HEK293 (cell line): ENCODE data around the gene NEURL1.

Source experiments
- BCL11B ChIP-seq: fragments of 450-650 bp; formaldehyde crosslinking; IDR thresholded peaks from 2 replicates; pipeline ENCODE4 v1.5.1; 2016; ENCODE audit warnings: low read depth, missing biosample characterization, missing genetic modification characterization
- EGR2 ChIP-seq: fragments of 450-650 bp; formaldehyde crosslinking; IDR thresholded peaks from 2 replicates; pipeline ENCODE4 v1.5.1; 2016; ENCODE audit warnings: low read depth, missing biosample characterization, missing genetic modification characterization
- GLIS2 ChIP-seq: fragments of 450-650 bp; formaldehyde crosslinking; IDR thresholded peaks from 2 replicates; pipeline ENCODE4 v1.5.1; 2016; ENCODE audit warnings: missing biosample characterization, missing genetic modification characterization
- HOXC10 ChIP-seq: sonication (generic); formaldehyde crosslinking; IDR thresholded peaks from 2 replicates; pipeline ENCODE4 v1.8.1; 2023; ENCODE audit warnings: mild to moderate bottlenecking, missing genetic modification reagents
- KLF10 ChIP-seq: fragments of 450-650 bp; IDR thresholded peaks from 2 replicates; pipeline ENCODE4 v1.5.1; 2018; ENCODE audit warnings: missing biosample characterization, mild to moderate bottlenecking, missing genetic modification characterization
- MEIS1 ChIP-seq: sonication (generic); formaldehyde crosslinking; IDR thresholded peaks from 2 replicates; pipeline ENCODE4 v1.8.1; 2022; ENCODE audit warnings: missing genetic modification reagents, mild to moderate bottlenecking, borderline replicate concordance
- TRIM28 ChIP-seq: IDR thresholded peaks from 2 replicates; pipeline ENCODE4 v1.6.1; 2011; ENCODE audit warnings: low read length, control low read depth, borderline replicate concordance
- YY1 ChIP-seq: fragments of 450-650 bp; formaldehyde crosslinking; IDR thresholded peaks from 2 replicates; pipeline ENCODE4 v1.5.1; 2018; ENCODE audit warnings: missing biosample characterization, missing genetic modification characterization
- ZBTB21 ChIP-seq: fragments of 450-650 bp; formaldehyde crosslinking; IDR thresholded peaks from 2 replicates; pipeline ENCODE4 v1.5.1; 2017; ENCODE audit warnings: missing biosample characterization, missing genetic modification characterization
- ZFP37 ChIP-seq: fragments of 450-650 bp; formaldehyde crosslinking; IDR thresholded peaks from 2 replicates; pipeline ENCODE4 v1.5.1; 2016; ENCODE audit warnings: missing biosample characterization, missing genetic modification characterization
- ZNF10 ChIP-seq: fragments of 450-650 bp; formaldehyde crosslinking; IDR thresholded peaks from 2 replicates; pipeline ENCODE4 v1.5.1; 2017; ENCODE audit warnings: missing biosample characterization, missing genetic modification characterization
- ZNF112 ChIP-seq: fragments of 450-650 bp; formaldehyde crosslinking; IDR thresholded peaks from 2 replicates; pipeline ENCODE4 v1.5.0; 2017; ENCODE audit warnings: missing biosample characterization, missing genetic modification characterization
- ZNF114 ChIP-seq: fragments of 450-650 bp; formaldehyde crosslinking; IDR thresholded peaks from 2 replicates; pipeline ENCODE4 v1.5.0; 2017; ENCODE audit warnings: missing biosample characterization, missing genetic modification characterization
- ZNF324 ChIP-seq: fragments of 450-650 bp; formaldehyde crosslinking; IDR thresholded peaks from 2 replicates; pipeline ENCODE4 v1.5.1; 2016; ENCODE audit warnings: missing biosample characterization, missing genetic modification characterization
- ZNF350 ChIP-seq: fragments of 450-650 bp; formaldehyde crosslinking; IDR thresholded peaks from 2 replicates; pipeline ENCODE4 v1.5.0; 2017; ENCODE audit warnings: missing biosample characterization, mild to moderate bottlenecking, missing genetic modification characterization
- ZNF391 ChIP-seq: fragments of 450-650 bp; formaldehyde crosslinking; IDR thresholded peaks from 2 replicates; pipeline ENCODE4 v1.5.1; 2016; ENCODE audit warnings: low read depth, missing biosample characterization, missing genetic modification characterization, borderline replicate concordance
- ZNF426 ChIP-seq: fragments of 450-650 bp; formaldehyde crosslinking; IDR thresholded peaks from 2 replicates; pipeline ENCODE4 v1.5.1; 2017; ENCODE audit warnings: missing biosample characterization, missing genetic modification characterization, mild to moderate bottlenecking, inconsistent platforms, moderate library complexity
- ZNF610 ChIP-seq: fragments of 450-650 bp; formaldehyde crosslinking; IDR thresholded peaks from 2 replicates; pipeline ENCODE4 v1.5.1; 2016; ENCODE audit warnings: missing biosample characterization, missing genetic modification characterization, borderline replicate concordance
- ZNF623 ChIP-seq: fragments of 450-650 bp; formaldehyde crosslinking; IDR thresholded peaks from 2 replicates; pipeline ENCODE4 v1.5.1; 2016; ENCODE audit warnings: missing biosample characterization, missing genetic modification characterization
- ZNF624 ChIP-seq: fragments of 450-650 bp; formaldehyde crosslinking; IDR thresholded peaks from 2 replicates; pipeline ENCODE4 v1.5.1; 2017; ENCODE audit warnings: missing biosample characterization, missing genetic modification characterization
- ZNF658 ChIP-seq: fragments of 450-650 bp; formaldehyde crosslinking; IDR thresholded peaks from 2 replicates; pipeline ENCODE4; 2016; ENCODE audit warnings: missing biosample characterization, missing genetic modification characterization
- ZNF701 ChIP-seq: fragments of 450-650 bp; formaldehyde crosslinking; IDR thresholded peaks from 2 replicates; pipeline ENCODE4 v1.5.1; 2016; ENCODE audit warnings: missing biosample characterization, missing genetic modification characterization
- TF ChIP-seq, protein P1 (sequence below): fragments of 450-650 bp; formaldehyde crosslinking; conservative IDR thresholded peaks from 2 replicates; pipeline ENCODE4 v1.5.1; 2016; ENCODE audit warnings: low read depth, missing biosample characterization, missing genetic modification characterization
- TF ChIP-seq, protein P2 (sequence below): fragments of 450-650 bp; formaldehyde crosslinking; IDR thresholded peaks from 2 replicates; pipeline ENCODE4 v1.5.1; 2016; ENCODE audit warnings: missing biosample characterization, missing genetic modification characterization, borderline replicate concordance
- TF ChIP-seq, protein P3 (sequence below): fragments of 450-650 bp; formaldehyde crosslinking; IDR thresholded peaks from 2 replicates; pipeline ENCODE4 v1.5.1; 2016; ENCODE audit warnings: missing biosample characterization, missing genetic modification characterization
- TF ChIP-seq, protein P4 (sequence below): fragments of 450-650 bp; formaldehyde crosslinking; IDR thresholded peaks from 2 replicates; pipeline ENCODE4 v1.5.1; 2017; ENCODE audit warnings: missing biosample characterization, missing genetic modification characterization
- TF ChIP-seq, protein P5 (sequence below): fragments of 450-650 bp; formaldehyde crosslinking; IDR thresholded peaks from 2 replicates; pipeline ENCODE4 v1.5.1; 2016; ENCODE audit warnings: missing biosample characterization, missing genetic modification characterization
- TF ChIP-seq, protein P6 (sequence below): fragments of 450-650 bp; formaldehyde crosslinking; IDR thresholded peaks from 2 replicates; pipeline ENCODE4 v1.5.1; 2016; ENCODE audit warnings: missing biosample characterization, missing genetic modification characterization
- TF ChIP-seq, protein P7 (sequence below): fragments of 450-650 bp; formaldehyde crosslinking; IDR thresholded peaks from 2 replicates; pipeline ENCODE4 v1.5.1; 2017; ENCODE audit warnings: missing biosample characterization, missing genetic modification characterization

The NEURL1 gene

DNA sequence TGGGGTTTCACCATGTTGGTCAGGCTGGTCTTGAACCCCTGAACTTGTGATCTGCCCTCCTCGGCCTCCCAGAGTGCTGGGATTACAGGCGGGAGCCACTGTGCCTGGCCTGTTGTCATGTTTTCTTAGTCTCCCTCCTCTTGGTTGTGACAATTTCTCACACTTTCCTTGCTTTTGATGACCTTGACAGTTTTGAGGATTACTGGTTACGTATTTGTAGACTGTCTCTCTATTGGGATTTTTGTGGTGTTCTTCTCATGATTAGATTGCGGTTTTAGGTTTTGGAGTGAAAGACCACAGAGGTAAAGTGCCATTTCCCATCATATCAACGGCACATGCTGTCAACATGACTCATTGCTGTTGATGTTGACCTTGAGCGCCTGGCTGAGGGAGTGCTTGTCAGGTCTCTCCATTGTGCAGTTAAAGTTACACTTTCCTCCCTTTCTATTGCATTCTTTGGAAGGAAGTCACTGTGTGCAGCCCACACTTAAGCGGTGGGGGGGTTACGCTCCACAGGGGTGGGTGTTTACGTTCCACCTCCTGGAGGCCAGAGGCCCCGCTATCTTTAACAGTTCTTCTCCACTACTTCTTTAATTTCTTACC is 10.8 kb downstream of the NEURL1 start (continued):
- TF ChIP-seq ZNF658 (tag by site-specific recombination) (no peak), ZNF623 (tag by site-specific recombination) (no peak), ZNF426 (tag by site-specific recombination) (no peak), ZBTB21 (tag by site-specific recombination) (peak; percentile 72; the same call in 1 of the 2 replicates), ZNF391 (no peak), ZNF112 (tag by site-specific recombination) (no peak), ZNF350 (tag by site-specific recombination) (no peak), ZNF114 (tag by site-specific recombination) (no peak), HOXC10 (no peak), ZNF10 (tag by site-specific recombination) (0 out of 2 replicates have a peak, but pooled peaks have one; percentile 17), ZNF624 (tag by site-specific recombination) (no peak), ZNF324 (tag by site-specific recombination) (peak; percentile 76; the same call in 1 of the 2 replicates), EGR2 (tag by site-specific recombination) (peak; percentile 85), MEIS1 (peak; percentile 81; the same call in 1 of the 2 replicates), YY1 (tag by site-specific recombination) (no peak), KLF10 (tag by site-specific recombination) (no peak), BCL11B (tag by site-specific recombination) (no peak), ZNF701 (tag by site-specific recombination) (no peak), GLIS2 (tag by site-specific recombination) (peak; percentile 38), TRIM28 (peak; percentile 71), ZFP37 (tag by site-specific recombination) (no peak; the same call in 1 of the 2 replicates), ZNF610 (tag by site-specific recombination) (no peak)
- TF ChIP-seq, protein P1, sequence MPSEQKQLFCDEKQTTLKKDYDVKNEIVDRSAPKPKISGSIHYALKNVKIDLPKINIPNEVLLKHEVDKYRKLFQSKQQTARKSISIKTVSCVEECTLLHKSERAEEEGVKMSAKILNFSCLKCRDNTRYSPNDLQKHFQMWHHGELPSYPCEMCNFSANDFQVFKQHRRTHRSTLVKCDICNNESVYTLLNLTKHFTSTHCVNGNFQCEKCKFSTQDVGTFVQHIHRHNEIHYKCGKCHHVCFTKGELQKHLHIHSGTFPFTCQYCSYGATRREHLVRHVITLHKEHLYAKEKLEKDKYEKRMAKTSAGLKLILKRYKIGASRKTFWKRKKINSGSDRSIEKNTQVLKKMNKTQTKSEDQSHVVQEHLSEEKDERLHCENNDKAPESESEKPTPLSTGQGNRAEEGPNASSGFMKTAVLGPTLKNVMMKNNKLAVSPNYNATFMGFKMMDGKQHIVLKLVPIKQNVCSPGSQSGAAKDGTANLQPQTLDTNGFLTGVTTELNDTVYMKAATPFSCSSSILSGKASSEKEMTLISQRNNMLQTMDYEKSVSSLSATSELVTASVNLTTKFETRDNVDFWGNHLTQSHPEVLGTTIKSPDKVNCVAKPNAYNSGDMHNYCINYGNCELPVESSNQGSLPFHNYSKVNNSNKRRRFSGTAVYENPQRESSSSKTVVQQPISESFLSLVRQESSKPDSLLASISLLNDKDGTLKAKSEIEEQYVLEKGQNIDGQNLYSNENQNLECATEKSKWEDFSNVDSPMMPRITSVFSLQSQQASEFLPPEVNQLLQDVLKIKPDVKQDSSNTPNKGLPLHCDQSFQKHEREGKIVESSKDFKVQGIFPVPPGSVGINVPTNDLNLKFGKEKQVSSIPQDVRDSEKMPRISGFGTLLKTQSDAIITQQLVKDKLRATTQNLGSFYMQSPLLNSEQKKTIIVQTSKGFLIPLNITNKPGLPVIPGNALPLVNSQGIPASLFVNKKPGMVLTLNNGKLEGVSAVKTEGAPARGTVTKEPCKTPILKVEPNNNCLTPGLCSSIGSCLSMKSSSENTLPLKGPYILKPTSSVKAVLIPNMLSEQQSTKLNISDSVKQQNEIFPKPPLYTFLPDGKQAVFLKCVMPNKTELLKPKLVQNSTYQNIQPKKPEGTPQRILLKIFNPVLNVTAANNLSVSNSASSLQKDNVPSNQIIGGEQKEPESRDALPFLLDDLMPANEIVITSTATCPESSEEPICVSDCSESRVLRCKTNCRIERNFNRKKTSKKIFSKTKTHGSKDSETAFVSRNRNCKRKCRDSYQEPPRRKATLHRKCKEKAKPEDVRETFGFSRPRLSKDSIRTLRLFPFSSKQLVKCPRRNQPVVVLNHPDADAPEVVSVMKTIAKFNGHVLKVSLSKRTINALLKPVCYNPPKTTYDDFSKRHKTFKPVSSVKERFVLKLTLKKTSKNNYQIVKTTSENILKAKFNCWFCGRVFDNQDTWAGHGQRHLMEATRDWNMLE (tag by site-specific recombination) = 0 out of 2 replicates have a peak, but pooled peaks have one; percentile 16
- TF ChIP-seq, protein P2, sequence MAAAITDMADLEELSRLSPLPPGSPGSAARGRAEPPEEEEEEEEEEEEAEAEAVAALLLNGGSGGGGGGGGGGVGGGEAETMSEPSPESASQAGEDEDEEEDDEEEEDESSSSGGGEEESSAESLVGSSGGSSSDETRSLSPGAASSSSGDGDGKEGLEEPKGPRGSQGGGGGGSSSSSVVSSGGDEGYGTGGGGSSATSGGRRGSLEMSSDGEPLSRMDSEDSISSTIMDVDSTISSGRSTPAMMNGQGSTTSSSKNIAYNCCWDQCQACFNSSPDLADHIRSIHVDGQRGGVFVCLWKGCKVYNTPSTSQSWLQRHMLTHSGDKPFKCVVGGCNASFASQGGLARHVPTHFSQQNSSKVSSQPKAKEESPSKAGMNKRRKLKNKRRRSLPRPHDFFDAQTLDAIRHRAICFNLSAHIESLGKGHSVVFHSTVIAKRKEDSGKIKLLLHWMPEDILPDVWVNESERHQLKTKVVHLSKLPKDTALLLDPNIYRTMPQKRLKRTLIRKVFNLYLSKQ (tag by site-specific recombination) = no peak
- TF ChIP-seq, protein P3, sequence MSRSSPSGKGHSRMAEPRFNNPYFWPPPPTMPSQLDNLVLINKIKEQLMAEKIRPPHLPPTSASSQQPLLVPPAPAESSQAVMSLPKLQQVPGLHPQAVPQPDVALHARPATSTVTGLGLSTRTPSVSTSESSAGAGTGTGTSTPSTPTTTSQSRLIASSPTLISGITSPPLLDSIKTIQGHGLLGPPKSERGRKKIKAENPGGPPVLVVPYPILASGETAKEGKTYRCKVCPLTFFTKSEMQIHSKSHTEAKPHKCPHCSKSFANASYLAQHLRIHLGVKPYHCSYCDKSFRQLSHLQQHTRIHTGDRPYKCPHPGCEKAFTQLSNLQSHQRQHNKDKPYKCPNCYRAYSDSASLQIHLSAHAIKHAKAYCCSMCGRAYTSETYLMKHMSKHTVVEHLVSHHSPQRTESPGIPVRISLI = no peak
- TF ChIP-seq, protein P4, sequence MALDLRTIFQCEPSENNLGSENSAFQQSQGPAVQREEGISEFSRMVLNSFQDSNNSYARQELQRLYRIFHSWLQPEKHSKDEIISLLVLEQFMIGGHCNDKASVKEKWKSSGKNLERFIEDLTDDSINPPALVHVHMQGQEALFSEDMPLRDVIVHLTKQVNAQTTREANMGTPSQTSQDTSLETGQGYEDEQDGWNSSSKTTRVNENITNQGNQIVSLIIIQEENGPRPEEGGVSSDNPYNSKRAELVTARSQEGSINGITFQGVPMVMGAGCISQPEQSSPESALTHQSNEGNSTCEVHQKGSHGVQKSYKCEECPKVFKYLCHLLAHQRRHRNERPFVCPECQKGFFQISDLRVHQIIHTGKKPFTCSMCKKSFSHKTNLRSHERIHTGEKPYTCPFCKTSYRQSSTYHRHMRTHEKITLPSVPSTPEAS (tag by site-specific recombination) = peak; percentile 91
- TF ChIP-seq, protein P5, sequence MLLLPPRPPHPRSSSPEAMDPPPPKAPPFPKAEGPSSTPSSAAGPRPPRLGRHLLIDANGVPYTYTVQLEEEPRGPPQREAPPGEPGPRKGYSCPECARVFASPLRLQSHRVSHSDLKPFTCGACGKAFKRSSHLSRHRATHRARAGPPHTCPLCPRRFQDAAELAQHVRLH (tag by site-specific recombination) = no peak
- TF ChIP-seq, protein P6, sequence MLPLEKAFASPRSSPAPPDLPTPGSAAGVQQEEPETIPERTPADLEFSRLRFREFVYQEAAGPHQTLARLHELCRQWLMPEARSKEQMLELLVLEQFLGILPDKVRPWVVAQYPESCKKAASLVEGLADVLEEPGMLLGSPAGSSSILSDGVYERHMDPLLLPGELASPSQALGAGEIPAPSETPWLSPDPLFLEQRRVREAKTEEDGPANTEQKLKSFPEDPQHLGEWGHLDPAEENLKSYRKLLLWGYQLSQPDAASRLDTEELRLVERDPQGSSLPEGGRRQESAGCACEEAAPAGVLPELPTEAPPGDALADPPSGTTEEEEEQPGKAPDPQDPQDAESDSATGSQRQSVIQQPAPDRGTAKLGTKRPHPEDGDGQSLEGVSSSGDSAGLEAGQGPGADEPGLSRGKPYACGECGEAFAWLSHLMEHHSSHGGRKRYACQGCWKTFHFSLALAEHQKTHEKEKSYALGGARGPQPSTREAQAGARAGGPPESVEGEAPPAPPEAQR (tag by site-specific recombination) = no peak
- TF ChIP-seq, protein P7, sequence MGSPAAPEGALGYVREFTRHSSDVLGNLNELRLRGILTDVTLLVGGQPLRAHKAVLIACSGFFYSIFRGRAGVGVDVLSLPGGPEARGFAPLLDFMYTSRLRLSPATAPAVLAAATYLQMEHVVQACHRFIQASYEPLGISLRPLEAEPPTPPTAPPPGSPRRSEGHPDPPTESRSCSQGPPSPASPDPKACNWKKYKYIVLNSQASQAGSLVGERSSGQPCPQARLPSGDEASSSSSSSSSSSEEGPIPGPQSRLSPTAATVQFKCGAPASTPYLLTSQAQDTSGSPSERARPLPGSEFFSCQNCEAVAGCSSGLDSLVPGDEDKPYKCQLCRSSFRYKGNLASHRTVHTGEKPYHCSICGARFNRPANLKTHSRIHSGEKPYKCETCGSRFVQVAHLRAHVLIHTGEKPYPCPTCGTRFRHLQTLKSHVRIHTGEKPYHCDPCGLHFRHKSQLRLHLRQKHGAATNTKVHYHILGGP (tag by site-specific recombination) = no peak
